ENCODE results near the gene TRIM25. TPM values are rescaled to one million over a fixed set of nuclear protein-coding genes. Genes with fewer than 3 reads are reported as not detected.

TRIM25 gene
- total RNA-seq, 2 donors from 2014 or later = 69.9 to 98.1 TPM

- DNase-seq = no peak
- TF ChIP-seq CTCF (IDR thresholded peaks at IDR 0.05) = no peak
- H3K4me1 ChIP-seq = no peaks in the 10 kb centered on the region
- H3K27me3 ChIP-seq = no peaks in the 10 kb centered on the region
- H3K27ac ChIP-seq = no peak overlapping the region
- H3K36me3 ChIP-seq = no peaks in the 10 kb centered on the region
- no peak overlapping the region for H3K4me3 ChIP-seq
- intact Hi-C loops (cut with DNase I) = no loop called here
- H3K9me3 ChIP-seq = no peaks in the 10 kb centered on the region
- H3K9ac ChIP-seq (ENCODE audit: low read depth in 2 of 2, low read length in 2 of 2) = no peak overlapping the region
These were observed 19.4 kb upstream of the TRIM25 start for GRCh38 chr17:56933151-56933745.

- H3K27me3 ChIP-seq = no peaks in the 10 kb centered on the region
- H3K9me3 ChIP-seq = no peaks in the 10 kb centered on the region
- H3K36me3 ChIP-seq = no peaks in the 10 kb centered on the region
- intact Hi-C loops (cut with DNase I) = no loop called here
- no peak for DNase-seq
- no peak overlapping the region for H3K27ac ChIP-seq
- H3K4me1 ChIP-seq = no peaks in the 10 kb centered on the region
- no peak overlapping the region for H3K9ac ChIP-seq (ENCODE audit: low read depth in 2 of 2, low read length in 2 of 2)
- no peak for TF ChIP-seq CTCF (IDR thresholded peaks at IDR 0.05)
- no peak overlapping the region for H3K4me3 ChIP-seq
These were observed 17.0 kb upstream of the TRIM25 start for GRCh38 chr17:56930739-56931337.

GRCh38 chr17:56929362-56929969 lies 15.6 kb upstream of the TRIM25 start:
- TF ChIP-seq CTCF (IDR thresholded peaks at IDR 0.05) = no peak
- intact Hi-C loops (cut with DNase I) = no loop called here
- Histone ChIP-seq H3K27me3 (no peaks in the 10 kb centered on the region), H3K36me3 (no peaks in the 10 kb centered on the region), H3K9me3 (no peaks in the 10 kb centered on the region), H3K4me3 (no peak overlapping the region), H3K4me1 (no peaks in the 10 kb centered on the region), H3K27ac (no peak overlapping the region), H3K9ac (ENCODE audit: low read depth in 2 of 2, low read length in 2 of 2) (no peak overlapping the region)
- DNase-seq = no peak

- Histone ChIP-seq H3K9ac (ENCODE audit: low read depth in 2 of 2, low read length in 2 of 2) (no peak overlapping the region), H3K9me3 (no peaks in the 10 kb centered on the region), H3K4me1 (no peaks in the 10 kb centered on the region), H3K4me3 (no peak overlapping the region), H3K27me3 (no peaks in the 10 kb centered on the region), H3K27ac (no peak overlapping the region), H3K36me3 (no peaks in the 10 kb centered on the region)
- no peak for DNase-seq
- intact Hi-C loops (cut with DNase I) = no loop called here
- no peak for TF ChIP-seq CTCF (IDR thresholded peaks at IDR 0.05)
These were observed 14.7 kb upstream of the TRIM25 start for GRCh38 chr17:56928586-56928985.

- Histone ChIP-seq H3K4me3 (no peak overlapping the region), H3K36me3 (no peaks in the 10 kb centered on the region), H3K9ac (ENCODE audit: low read depth in 2 of 2, low read length in 2 of 2) (no peak overlapping the region), H3K27me3 (no peaks in the 10 kb centered on the region), H3K4me1 (no peaks in the 10 kb centered on the region), H3K9me3 (no peaks in the 10 kb centered on the region), H3K27ac (no peak overlapping the region)
- DNase-seq = no peak
- no peak for TF ChIP-seq CTCF (IDR thresholded peaks at IDR 0.05)
- intact Hi-C loops (cut with DNase I) = no loop called here
These were observed 12.9 kb upstream of the TRIM25 start for GRCh38 chr17:56926704-56927103.

Data from colonic mucosa (tissue), 4 donors.